WI38 (cell line): ENCODE measurements around the gene ZDBF2.

Source experiments
- H3K4me3 ChIP-seq: 2 replicates; pipeline ENCODE4 v1.5.1; 2011; ENCODE audit warnings: low read depth, mild to moderate bottlenecking, control low read depth, low read length
- CTCF ChIP-seq: IDR thresholded peaks from 2 replicates; pipeline ENCODE4 v1.5.1; 2012; ENCODE audit warnings: low read depth, mild to moderate bottlenecking, control low read depth, low read length

ZDBF2 gene

DNA sequence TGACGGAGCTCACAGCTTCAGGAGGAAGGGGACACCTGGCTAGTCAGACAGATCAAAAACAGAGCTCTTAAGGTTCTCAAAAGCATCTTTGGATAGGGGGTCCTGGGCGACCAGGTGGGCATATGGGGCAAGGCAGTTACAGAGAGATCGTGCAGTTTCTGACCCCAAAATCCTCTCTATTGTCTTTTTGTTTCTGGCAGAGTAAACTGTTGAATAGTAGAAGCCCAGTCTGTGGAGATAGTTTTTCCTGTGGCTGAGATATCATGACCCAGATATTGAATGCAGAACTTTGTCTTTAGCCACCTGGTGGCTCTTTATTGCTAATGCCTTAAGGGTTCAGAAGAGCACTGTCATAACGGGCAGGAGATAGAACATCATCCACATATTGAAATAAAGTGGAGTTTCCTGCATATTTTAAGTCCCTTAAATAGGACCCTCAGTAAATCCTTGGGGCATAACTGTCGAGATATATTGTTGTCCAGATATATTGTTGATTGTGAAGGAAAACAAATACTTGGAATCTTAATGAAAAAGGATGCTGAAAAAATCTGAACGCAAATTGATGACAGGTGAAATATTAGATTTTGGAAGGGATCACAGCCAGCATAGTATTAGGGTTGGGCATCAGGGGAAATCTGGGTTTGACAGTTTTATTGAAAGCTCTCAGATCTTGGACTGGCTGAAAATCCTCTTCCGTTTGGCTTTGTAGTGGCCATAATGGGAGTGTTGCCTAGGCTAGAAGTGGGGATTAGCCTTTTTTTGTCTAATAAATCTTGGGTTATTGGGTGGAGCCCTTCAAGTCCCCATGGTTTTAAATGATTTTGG, 14.1 kb upstream of the ZDBF2 start:
- TF ChIP-seq CTCF = peak; percentile 25; the same call in 1 of the 2 replicates
- no peak overlapping the region for H3K4me3 ChIP-seq

GRCh38 chr2:206263959-206264603, 10.4 kb upstream of the ZDBF2 start:
- no peak overlapping the region for H3K4me3 ChIP-seq
- TF ChIP-seq CTCF = no peak

- TF ChIP-seq CTCF = no peak
- no peak overlapping the region for H3K4me3 ChIP-seq
These were observed 8.0 kb upstream of the ZDBF2 start for GRCh38 chr2:206266130-206267125.

DNA sequence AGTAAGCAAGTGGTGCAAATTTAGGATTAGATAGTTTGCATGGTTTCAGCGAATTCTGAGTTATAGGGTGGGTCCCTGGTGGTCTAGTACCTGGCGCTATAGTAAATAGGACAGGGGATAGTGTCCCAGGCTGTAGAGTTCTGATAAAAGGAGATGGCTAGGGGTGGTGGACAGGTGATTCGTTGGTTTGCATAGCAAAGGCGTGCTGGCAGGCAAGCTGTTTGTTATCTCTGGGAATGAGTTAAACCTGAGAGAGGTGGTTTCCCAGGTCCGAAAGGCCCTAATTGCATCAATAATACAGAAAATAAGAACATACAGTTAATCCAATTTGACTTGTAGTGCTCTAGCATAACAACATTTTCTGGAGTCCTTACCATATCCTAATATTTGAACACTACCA, 6.9 kb upstream of the ZDBF2 start:
- no peak overlapping the region for H3K4me3 ChIP-seq
- TF ChIP-seq CTCF = no peak

DNA sequence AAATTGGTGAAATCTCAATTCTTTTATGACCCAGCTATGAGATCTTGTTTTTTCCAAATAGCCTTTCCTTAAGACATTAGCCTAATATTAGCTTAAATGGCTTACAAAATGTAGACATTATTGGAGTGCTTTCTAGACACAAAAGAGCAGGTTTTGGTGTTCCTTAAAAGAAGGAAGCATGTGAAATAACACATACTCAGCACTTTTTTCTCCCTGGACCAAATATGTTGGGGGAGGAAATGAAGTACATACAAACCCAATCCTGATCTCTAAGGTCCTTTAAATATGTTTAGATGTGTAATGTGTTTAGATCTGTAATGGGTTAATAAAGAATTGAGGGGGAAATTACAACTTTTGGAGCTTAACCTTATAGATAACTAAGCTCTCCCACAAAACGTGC, 3.4 kb upstream of the ZDBF2 start:
- no peak for TF ChIP-seq CTCF
- no peak overlapping the region for H3K4me3 ChIP-seq

DNA sequence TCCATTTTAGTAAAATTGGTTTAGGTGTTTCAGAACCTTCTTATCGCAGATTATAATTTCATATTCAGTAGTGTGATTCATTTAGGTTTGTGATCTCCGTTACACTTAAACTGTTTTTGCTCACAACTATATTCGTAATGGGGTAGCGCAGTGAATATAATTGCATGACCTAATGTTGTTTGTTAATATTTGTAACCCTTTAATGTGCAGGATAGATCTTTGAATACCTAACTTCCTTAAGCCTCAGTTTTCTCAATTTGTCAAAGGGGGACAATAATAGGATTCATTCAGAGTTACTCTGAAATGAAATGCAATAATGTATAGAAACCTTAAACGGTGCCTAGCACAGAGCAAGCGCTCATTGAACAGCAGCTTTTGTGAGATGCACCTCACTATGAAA, 558 bp upstream of the ZDBF2 start:
- no peak for TF ChIP-seq CTCF
- H3K4me3 ChIP-seq = peak overlapping the region; percentile 71
